Osteocyte (in vitro differentiated cells): ENCODE measurements around the gene LARP4B. TPM values are rescaled to one million over a fixed set of nuclear protein-coding genes. Genes with fewer than 3 reads are reported as not detected.

Source experiments
- DNase-seq: peaks from one replicate; pipeline ENCODE4 v3.0.0; 2021; ENCODE audit warnings: mixed read lengths; ENCODE audit not compliant: unreplicated experiment; ENCODE audit errors: extremely low spot score
- H3K27ac Mint-ChIP-seq: one replicate; pipeline ENCODE4 v1.8.0; 2021; ENCODE audit warnings: mild to moderate bottlenecking, mixed read lengths; ENCODE audit not compliant: unreplicated experiment
- H3K27me3 Mint-ChIP-seq: one replicate; pipeline ENCODE4 v1.8.0; 2021; ENCODE audit warnings: mixed read lengths; ENCODE audit not compliant: unreplicated experiment
- H3K36me3 Mint-ChIP-seq: one replicate; pipeline ENCODE4 v1.8.0; 2021; ENCODE audit warnings: mixed read lengths; ENCODE audit not compliant: unreplicated experiment
- H3K4me1 Mint-ChIP-seq: one replicate; pipeline ENCODE4 v1.8.0; 2021; ENCODE audit warnings: mixed read lengths; ENCODE audit not compliant: unreplicated experiment
- H3K4me3 Mint-ChIP-seq: one replicate; pipeline ENCODE4 v1.8.0; 2021; ENCODE audit warnings: mild to moderate bottlenecking, moderate library complexity, mixed read lengths; ENCODE audit not compliant: unreplicated experiment
- H3K9me3 Mint-ChIP-seq: one replicate; pipeline ENCODE4 v1.8.0; 2021; ENCODE audit warnings: mixed read lengths; ENCODE audit not compliant: unreplicated experiment
- total RNA-seq: library from RNA; stranded (reverse); gene quantifications from 2 replicates; pipeline ENCODE4 v1.2.1, GENCODE V29; 2021
- TF ChIP-seq, protein P1 (sequence below): fragments of 200-600 bp; sonication (generic); IDR thresholded peaks from 2 replicates; pipeline ENCODE4 v1.5.0; 2021; ENCODE audit warnings: antibody characterized with exemption, mild to moderate bottlenecking, moderate library complexity

Gene LARP4B
- total RNA-seq, 1 donor from 2014 or later: 79.6 TPM

DNA sequence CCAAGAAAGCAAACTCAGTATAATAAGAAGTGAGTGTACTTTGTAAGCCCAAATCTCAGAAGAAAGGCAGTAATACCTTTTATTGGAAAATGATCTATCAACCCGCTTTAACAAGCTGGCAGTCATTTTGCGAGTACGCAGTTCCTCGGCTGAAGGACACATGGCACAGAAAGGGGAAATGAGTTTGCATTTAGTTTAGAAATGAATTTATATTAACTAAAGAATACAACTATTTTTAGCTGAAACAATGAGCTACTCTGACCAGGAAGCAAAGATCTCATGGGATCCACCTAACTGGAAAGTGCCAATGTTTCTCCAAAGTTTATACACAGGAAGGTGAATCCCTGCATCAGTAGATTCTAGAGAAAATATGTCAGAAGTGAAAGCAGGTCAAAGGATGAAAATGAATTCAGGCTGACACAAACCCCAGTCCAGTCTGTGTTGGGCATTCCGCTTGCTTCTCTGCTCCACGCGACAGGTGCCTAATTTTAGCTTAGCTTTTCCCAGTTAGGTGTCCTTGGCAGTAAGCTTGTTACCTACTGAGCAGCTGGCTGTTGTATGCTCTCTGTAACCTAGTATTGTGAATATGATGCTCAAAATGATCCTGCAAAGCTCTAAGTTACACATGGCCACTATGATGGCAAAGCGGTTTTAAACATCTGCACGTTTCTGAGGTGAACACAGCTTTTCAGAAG, 112.8 kb downstream of the LARP4B start:
- H3K27ac Mint-ChIP-seq: peak overlapping the region; percentile 58
- H3K36me3 Mint-ChIP-seq: peaks cover 47% of the 10 kb centered on the region
- TF ChIP-seq, protein P1, sequence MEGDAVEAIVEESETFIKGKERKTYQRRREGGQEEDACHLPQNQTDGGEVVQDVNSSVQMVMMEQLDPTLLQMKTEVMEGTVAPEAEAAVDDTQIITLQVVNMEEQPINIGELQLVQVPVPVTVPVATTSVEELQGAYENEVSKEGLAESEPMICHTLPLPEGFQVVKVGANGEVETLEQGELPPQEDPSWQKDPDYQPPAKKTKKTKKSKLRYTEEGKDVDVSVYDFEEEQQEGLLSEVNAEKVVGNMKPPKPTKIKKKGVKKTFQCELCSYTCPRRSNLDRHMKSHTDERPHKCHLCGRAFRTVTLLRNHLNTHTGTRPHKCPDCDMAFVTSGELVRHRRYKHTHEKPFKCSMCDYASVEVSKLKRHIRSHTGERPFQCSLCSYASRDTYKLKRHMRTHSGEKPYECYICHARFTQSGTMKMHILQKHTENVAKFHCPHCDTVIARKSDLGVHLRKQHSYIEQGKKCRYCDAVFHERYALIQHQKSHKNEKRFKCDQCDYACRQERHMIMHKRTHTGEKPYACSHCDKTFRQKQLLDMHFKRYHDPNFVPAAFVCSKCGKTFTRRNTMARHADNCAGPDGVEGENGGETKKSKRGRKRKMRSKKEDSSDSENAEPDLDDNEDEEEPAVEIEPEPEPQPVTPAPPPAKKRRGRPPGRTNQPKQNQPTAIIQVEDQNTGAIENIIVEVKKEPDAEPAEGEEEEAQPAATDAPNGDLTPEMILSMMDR: no peak
- peaks cover 19% of the 10 kb centered on the region for H3K4me1 Mint-ChIP-seq
- DNase-seq: no peak
- H3K27me3 Mint-ChIP-seq: no peaks in the 10 kb centered on the region
- no peaks in the 10 kb centered on the region for H3K9me3 Mint-ChIP-seq
- no peak overlapping the region for H3K4me3 Mint-ChIP-seq

DNA sequence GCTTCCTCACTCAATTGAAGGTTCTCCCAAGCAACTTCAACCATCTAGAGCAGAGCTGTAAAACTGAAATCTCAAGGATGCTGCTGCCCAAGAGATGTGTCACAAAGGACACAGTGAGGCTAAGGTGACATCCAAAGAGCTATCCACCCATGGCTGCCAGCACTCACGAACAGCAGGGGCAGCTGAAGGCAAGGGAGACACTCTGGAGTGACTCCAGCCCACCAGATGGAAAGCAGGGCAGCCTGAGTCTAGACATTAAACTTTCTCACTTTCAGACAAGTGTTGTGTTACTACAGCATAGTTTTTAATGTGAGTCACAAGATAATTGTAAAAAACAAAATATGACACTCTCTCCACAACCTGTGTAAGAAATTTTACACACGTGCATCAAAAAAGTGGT, 113.5 kb downstream of the LARP4B start:
- Mint-ChIP-seq H3K4me3 (no peak overlapping the region), H3K4me1 (peaks cover 19% of the 10 kb centered on the region), H3K27ac (peak overlapping the region; percentile 23), H3K9me3 (no peaks in the 10 kb centered on the region), H3K36me3 (peaks cover 48% of the 10 kb centered on the region), H3K27me3 (no peaks in the 10 kb centered on the region)
- TF ChIP-seq, protein P1: no peak
- no peak for DNase-seq

DNA sequence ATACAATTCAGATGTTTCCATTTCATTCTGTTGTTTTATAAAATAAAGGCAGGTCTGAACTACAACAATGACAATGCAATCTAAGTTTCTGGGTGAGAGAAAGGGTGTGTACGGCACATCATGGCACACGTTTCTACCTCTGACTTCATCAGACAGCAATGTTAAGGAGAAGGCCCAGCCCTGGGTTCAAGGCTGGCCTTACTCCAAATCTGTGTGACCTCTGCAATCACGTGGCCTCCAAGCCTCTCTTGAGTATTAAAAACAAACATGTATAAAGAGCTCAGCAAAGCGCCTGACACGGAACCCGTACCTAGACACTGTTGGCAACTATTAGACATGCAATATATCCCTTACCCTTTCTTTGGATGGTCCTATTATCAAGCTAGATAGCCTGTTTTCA, 114.1 kb downstream of the LARP4B start:
- TF ChIP-seq, protein P1: no peak
- H3K36me3 Mint-ChIP-seq: peaks cover 49% of the 10 kb centered on the region
- no peaks in the 10 kb centered on the region for H3K9me3 Mint-ChIP-seq
- no peaks in the 10 kb centered on the region for H3K27me3 Mint-ChIP-seq
- H3K27ac Mint-ChIP-seq: no peak overlapping the region
- DNase-seq: no peak
- H3K4me1 Mint-ChIP-seq: peaks cover 19% of the 10 kb centered on the region
- no peak overlapping the region for H3K4me3 Mint-ChIP-seq

DNA sequence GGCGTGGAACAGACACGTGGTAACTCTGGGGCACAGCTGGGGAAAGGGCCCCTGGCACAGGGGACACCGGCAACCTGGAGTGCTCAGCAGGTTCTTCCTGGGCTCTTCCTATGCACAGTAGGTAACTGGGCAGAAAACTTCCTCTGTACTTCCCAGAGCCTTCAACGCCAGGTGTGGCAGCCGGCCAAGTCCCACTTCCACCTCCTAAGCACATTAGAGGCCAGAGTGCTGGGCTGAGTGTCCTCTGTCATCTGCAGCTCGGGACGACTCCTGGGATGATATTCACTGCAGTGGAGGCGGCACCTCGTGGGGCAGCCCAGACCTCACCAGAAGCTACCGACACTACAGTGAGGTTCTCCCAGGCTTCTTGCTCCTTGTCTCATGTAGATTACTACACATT, 114.5 kb downstream of the LARP4B start:
- TF ChIP-seq, protein P1: no peak
- DNase-seq: no peak
- Mint-ChIP-seq H3K9me3 (no peaks in the 10 kb centered on the region), H3K4me1 (peaks cover 19% of the 10 kb centered on the region), H3K27ac (no peak overlapping the region), H3K27me3 (no peaks in the 10 kb centered on the region), H3K36me3 (peaks cover 49% of the 10 kb centered on the region), H3K4me3 (no peak overlapping the region)

DNA sequence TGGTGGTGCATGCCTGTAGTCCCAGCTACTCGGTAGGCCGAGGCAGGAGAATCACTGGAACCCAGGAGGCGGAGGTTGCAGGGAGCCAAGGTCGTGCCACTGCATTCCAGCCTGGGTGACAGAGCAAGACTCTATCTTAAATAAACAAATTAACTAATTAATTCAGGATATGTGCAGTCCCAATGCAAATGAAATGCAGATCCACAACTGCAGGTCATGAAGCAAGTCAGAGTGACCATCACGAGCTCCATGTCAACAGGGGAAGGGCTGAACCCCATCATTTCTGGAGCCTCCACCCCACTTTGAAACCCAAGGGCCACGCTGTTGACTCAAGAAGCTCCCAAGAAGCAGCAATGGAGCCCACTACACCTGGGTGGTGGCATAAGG, 115.4 kb downstream of the LARP4B start:
- DNase-seq: no peak
- Mint-ChIP-seq H3K27ac (no peak overlapping the region), H3K4me3 (no peak overlapping the region), H3K4me1 (peaks cover 16% of the 10 kb centered on the region), H3K9me3 (no peaks in the 10 kb centered on the region), H3K36me3 (peaks cover 46% of the 10 kb centered on the region), H3K27me3 (no peaks in the 10 kb centered on the region)
- TF ChIP-seq, protein P1: no peak
